Measurements from ENCODE around the gene SHISA2.

- TF ChIP-seq ZNF274 (IDR thresholded peaks at IDR 0.05; ENCODE audit: low read depth, low read length) (no peak), YY1 (IDR thresholded peaks at IDR 0.05; ENCODE audit: insufficient read depth, insufficient read length) (no peak), SUZ12 (IDR thresholded peaks at IDR 0.05; ENCODE audit: extremely low read depth, insufficient read depth, insufficient read length) (no peak)
These were observed 29.1 kb downstream of the SHISA2 start for GRCh38 chr13:26022538-26023292.

Data from NT2/D1 (cell line).